CD4-positive, alpha-beta T cell treated with Interleukin-4 for 1 hour (primary cell): ENCODE data around the gene RNU1-3.
A peak's percentile ranks its signal among the peaks of the same experiment; 100 is the strongest.
"Not testable (repeated sequence)": the region's sequence is repeated elsewhere in the genome, so short reads cannot be mapped to it uniquely, and the experiment has no call there.

Experiments
- DNase-seq, 2 donors: peaks; one replicate each; pipeline ENCODE4 v3.0.0-alpha.2; 2020 to 2022

RNU1-3 gene

DNA sequence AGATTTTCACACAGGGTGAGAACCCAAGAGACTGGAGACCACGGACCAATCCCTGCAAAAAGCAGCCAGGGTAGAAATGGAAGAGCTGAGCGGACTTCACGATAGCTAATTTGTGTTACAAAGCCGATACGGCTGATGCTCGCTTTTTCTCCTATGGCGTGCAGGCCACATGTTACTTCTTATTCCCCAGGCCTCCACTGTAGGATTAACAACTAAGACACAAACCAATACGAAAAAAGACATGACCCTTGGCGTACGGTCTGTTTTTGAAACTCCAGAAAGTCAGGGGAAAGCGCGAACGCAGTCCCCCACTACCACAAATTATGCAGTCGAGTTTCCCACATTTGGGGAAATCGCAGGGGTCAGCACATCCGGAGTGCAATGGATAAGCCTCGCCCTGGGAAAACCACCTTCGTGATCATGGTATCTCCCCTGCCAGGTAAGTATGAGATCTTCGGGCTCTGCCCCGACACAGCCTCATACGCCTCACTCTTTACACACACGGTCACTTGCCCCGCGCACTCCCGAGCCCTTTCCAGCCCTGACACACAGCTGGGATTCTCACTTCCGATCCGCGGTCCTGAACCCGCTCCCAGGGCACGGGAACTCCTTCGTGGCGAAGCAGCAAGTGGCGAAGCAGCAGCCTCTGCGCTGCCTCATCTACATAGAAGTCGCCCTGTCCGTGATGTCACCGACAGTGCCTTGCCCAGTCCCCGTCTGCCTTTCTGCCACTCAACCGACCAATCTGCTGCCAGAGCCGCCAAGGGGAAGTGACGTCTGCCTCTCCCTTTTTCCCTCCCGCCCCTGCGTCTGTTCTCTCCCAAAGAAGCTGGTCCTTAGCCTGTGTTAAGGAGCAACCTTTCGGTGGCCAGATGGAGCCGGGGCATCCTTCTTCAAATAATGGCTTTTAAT is at the start of gene RNU1-3:
Gene RNU1-3, minus strand, starts transcription at position 447 of the 912 bp plus-strand sequence.
- DNase-seq: not testable (repeated sequence)

DNA sequence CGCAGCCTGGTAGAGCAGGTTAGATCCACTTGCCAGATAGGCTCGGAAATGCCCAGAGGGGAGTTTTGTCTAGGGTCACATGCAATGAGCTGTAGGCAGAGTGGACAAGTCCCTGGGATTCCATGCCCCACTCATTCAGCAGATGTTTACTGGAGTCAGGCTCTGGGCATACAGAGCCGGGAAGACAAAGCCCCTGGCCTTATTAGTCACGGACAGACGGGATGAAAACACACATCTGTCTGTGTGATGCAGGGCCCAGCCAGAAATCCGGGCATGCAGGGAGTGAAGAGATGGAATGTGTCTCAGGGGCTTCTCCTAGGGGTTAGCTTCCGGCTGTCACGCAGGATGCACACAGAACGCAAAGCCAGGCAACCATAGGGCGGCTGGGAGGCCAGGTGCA is 46.7 kb upstream of the RNU1-3 start:
- not testable (repeated sequence) for DNase-seq

DNA sequence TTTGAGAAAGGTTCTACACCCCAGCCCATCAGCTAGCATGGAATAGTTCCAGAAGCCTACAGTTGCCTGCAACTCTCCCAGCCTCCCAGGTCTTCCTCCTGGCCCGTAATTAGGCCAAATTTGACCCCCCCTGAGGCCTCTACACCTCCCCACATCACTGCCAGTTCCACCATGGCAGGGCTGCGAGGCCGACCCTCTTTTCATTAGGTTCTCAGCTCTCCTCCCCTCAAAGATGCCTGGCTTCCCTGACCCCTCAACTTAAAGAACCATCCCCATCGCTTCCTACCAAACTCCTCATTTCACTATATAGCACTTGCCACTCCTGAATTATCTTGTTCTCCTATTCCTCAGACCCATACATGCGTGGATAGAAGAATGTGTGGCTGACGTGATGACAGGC is 46.2 kb upstream of the RNU1-3 start:
- DNase-seq: not testable (repeated sequence)

DNA sequence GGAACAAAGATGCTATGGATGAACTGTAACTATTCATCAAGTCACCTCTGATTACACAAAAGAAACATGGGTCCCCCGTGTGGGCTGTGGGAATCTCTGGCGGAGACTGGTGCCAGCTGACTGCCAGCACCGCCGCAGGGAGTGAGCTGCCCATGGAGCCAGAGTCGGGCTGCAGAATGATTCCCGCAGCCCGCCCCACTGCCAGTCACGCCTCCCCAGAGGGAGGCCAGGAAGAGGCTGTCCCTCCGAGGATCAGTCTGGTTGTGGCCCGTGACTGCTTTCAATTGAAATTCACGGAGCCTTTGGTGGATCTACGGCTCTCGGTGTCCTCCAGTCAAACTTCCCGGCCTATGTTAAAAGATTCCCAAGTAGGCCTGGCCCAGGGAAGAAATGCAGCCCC is 45.8 kb upstream of the RNU1-3 start:
- not testable (repeated sequence) for DNase-seq

DNA sequence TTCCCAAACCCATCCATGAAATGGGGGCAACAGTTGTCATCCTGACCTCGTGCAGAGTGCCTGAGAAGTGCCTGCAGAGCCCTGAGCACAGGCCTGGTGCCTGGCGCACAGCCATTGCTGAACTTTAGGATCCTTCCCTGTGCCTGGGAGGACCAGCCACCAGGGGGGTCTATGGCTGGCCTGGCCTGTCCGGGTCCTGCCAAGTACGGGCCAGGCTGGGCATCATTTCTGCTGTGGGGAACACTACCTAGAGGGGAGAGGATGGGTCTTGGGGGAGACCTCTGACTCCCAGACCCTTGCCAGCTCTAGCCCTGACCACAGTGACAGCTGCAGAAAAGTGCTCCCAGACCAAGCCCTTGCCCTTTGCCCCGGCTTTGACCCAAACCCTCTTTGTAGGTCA is 45.4 kb upstream of the RNU1-3 start:
- not testable (repeated sequence) for DNase-seq

DNA sequence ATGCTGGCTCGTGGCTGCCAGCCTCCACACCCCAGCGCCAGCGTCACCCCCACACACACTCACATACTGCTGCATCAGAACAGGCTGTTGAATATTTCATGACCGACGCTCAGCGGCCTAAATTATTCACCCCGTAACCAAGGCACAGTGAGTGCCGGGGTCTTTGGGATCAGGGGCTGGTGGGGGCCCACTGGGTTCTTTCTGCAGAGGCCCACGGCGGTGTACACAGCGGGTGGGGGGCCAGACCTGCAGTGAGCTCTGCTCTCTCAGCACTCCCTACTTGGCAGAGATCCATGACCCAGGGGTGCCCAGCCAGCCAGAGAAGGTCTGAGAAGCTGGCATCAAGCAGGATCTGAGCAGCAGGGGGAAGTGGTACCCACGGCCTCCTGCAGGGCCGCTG is 43.9 kb upstream of the RNU1-3 start:
- not testable (repeated sequence) for DNase-seq

DNA sequence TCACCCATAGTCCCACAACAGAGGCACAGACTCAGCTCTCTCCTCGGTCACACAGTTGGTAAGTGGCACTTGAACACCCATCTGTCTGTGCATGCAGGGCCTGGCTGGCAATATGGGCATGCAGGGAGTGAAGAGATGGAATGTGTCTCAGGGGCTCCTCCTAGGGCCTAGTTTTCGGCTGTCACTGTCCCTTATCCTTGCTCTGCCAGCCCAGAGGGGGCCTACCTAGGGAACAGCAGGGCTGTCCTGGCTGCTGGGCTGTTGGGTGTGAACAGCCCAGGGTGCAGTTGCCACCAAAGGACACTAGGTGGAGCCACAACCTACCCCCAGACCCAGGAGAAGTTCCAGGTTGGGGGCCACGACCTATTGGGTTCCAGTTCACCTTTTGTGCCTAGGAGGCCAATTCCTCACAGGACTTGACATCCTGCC is 42.9 kb upstream of the RNU1-3 start:
- DNase-seq: peak; percentile 60 to 64

DNA sequence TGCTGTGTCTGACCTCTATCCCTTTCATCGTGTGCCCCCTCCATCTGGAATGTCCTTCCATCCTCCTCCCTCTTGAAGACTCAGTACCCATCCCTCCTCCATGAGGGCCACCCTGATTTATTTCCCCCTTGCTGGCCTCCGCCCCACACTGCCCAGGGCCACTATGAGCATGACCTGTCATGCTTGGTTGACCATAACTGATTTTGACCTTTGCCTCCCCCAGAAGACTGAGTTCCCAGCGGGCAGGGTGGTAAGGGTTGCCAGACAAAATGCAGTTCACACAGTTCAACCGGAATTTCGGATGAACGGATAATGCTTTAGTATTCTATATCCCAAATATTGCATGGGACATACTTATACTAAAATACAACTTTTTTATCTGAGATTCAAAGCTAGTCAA is 42.0 kb upstream of the RNU1-3 start:
- not testable (repeated sequence) for DNase-seq

DNA sequence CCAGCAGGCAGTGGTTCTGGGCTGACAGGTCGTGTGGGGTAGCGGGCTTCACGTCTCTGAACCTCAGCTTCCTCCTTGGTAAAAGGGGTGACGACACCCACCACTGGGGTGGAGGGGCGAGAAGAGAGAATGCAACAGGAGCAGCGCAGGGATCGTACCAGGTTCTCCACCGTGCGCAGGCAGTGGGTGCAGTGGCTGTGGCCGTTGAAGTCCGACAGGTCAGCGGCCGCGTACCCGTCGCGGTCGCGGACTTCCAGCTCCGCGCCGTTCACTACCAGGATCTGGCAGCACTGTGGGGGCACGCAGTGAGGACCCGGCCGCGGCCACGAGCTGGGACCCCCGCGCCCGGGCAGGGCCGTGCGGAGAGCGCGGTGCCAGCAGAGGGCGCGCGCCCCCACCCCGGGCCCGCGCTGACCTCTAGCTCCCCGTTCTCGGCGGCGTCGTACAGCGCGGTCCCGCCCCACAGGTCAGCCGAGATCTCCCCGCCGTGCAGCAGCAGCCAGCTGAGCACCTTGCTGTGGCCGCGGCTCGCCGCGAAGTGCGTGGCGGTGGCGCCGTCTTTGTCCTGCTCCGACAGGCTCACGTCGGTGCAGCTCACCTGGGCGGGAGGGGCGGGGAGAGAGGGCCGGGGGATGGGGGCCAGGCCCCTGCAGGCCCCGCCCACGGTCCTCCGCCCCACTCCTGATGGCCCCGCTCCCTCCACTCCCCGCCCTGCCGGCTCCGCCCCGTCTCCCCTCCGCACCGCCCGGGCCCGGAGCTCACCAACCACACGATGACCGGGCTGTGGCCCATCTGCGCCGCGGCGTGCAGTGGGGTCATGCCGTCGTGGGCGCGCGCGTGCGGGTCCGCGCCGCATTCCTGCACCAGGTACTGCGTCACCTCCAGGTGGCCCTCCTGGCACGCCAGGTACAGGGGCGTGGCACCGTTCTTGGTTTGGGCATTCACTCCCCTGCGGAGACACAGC is 40.7 kb upstream of the RNU1-3 start:
- peak in 1 of 2 donors; percentile 13 for DNase-seq

DNA sequence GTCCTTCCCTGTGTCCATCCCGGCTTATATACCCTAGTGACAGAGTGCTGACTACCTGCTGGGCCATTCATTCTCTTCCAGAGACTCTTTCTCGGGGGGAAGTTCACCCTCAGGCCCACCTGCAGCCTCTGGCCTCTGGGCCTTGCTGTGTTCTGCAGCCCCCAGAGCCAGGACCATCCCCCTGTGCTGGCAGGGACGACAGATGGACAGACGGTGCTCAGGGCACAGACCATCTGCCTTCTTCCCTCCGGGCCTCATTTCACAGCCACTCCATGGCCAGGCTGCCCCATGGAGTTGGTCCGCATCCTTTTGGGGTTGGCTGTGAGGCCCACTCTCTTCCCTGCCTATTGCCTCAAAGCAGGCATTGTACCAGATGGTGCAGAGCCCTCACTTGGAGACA is 39.6 kb upstream of the RNU1-3 start:
- not testable (repeated sequence) for DNase-seq

DNA sequence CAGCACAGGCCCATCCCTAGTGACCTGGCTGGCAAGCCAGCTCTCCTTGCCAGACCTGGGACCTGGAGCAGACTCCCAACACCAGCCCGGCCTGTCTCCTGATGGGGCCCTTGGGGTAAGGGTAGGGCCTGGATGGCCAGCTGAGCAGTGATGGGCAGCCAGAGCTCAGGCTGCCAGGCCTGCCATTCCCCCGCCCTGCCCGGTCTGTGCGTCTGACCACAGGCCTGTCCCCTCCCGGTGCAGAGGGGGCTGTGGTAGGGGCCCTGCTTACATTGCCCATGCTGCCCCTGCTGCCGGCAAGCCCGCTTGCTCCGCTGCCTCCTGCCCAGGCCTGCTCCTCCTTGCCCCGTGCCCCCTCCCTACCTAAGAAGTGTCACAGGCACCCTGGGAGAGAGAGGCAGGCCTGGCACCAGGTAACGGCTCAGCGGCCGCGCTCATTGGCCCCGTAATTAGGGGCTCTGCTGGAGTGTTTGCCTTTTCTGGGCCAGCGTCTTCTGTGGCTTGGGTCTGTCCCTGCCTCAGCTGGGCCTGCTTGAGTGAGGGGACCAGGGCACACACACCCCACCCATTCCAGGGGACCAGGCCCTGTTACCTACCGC is 37.9 kb upstream of the RNU1-3 start:
- not testable (repeated sequence) for DNase-seq

DNA sequence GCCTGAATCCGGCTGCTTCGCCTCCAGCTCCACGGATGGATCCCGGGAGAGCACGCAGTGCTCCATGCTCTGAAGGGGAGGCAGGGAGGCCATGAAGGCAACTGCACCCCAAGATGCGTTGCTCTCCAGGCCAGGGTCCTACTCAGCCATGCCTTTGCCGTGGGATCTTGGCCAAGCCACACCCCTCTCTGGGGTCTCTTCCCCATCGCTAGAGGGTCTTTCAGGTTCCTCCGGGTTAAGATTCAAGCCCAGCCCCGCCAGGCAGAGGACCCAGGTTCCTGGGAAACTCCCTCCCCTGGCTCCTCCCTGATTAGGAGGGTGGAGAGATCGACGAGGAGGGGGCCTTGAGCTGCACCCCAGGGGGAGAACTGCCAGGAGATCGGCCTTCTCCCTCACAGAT is 37.3 kb upstream of the RNU1-3 start:
- DNase-seq: not testable (repeated sequence)

DNA sequence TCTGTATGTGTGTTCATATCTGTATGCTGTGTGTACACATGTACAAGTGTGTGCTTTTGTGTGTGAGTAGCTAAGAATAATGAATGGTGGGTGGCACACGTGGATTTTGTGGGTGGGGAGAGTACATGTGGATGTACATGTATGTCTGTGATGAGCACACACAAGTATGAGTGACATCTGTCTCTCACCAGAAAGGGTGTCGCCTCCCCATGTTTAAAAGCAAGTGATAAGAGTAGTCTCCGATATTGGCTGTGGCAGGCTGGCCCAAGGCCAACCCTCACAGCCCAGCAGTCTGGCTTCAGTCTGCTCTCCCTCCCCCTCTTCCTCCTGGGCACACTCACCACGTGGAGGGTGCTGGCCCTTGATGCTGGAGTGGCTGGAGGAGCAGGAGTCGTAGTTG is 36.9 kb upstream of the RNU1-3 start:
- DNase-seq: not testable (repeated sequence)

DNA sequence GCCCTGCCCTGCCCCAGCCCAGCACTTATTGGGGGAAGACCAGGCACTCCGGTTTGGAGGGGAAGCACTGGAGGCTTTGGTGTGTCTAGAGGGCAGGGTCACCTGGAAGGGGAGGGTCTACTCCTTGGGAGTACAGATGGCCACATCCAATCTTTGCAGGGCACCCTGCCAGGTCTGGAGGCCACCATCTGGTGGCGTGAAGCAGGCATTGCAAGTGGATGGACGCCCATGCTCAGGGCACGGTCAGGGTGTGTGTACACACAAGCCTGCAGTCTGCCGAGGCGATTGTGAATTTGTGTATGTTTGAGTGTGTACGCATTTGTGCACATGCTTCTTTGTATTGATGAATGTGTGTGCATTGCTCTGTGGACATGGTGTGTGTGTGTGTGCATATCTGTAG is 36.4 kb upstream of the RNU1-3 start:
- DNase-seq: not testable (repeated sequence)

DNA sequence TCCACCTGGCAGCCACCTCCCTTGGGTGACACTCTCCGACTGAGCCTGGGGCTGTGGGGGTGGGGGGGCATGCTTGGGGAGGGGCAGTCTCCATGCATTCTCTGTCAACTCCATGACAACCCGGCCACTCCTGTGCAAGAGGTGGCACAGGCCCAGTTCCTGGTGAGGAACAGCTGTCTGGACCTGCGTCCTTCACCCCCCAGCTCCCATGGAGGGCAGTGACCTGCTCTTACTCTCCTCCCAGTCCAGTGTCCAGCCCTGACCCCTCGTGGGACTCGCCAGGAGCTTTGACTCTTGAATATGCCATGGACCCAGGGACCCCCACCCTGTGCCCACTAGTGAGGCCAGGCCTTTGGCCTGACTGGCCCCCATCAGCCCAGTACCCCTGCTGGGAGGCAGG is 35.5 kb upstream of the RNU1-3 start:
- not testable (repeated sequence) for DNase-seq

DNA sequence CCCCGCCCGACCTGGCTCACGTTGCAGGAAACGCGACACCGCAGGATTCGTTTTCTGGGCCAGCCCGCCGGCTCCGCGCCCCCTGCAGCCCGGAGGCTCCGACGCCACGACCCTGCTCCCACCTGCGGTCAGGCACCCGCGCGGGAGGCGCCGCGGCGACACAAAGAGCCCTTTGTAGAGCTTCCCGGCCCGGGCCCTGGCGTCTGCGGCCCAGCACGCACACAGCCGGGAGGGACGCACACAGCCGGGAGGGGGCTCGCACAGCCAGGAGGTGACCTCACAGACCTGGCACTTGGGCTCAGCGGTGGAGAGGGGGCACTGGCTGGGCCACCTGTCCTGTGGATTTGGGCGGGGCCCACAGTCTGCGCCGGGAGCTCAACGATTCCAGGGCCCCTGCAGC is 34.4 kb upstream of the RNU1-3 start:
- DNase-seq: not testable (repeated sequence)

DNA sequence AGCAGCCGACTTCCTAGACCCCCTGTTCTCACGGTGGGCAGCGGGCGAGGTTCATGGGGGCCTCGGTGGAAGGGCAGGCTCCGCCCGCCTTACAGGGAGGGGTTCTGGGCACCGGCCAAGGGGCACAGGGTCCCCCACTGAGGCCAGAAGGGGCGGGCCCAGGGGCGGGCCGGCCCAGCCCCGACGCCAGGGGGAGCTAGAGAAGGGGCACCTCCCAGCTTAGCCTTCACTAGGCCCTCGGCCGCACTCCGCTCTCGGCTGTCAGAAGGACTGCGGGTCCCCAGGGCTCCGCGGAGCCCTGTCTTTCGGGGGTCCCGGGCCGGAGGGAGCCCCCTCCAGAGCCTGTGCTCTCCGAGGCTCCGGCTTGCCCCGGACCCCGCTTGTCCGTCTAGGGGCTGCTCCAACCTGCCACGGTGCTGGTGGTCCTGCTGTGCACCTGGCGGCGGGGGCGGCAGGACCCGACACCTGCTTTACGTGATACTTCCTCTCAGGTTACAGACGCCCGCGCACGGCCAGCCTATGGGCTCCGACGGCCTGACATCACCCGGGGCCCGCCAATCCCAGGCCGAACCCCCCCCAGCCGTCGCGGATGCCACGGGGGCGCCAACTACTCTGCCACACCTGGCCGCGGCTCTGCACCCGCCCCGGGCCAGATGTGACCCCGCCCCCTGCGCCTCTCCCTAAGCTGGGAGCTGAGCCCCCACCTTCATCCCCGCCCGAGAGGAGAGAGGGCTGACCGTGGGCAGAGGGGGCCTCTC is 33.6 kb upstream of the RNU1-3 start:
- not testable (repeated sequence) for DNase-seq

DNA sequence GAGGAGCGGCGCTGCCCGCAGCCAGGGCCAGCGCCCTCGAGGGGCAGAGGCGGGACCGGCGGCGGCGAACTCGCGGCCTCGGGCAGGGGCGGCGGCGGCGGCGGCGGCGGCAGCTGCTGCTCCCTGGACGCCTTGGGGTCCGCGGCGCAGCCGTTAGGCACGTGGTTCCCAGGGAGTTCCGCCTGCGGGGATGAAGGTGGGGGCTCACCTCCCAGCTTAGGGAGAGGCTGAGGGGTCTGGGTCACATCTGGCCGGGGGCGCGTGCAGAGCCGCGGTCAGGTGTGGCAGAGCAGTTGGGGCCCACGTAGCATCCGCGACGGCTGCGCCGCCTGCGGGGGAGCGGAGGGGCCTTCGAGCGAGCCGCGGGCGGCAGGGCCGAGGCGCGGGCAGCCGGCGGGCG is 32.7 kb upstream of the RNU1-3 start:
- not testable (repeated sequence) for DNase-seq

DNA sequence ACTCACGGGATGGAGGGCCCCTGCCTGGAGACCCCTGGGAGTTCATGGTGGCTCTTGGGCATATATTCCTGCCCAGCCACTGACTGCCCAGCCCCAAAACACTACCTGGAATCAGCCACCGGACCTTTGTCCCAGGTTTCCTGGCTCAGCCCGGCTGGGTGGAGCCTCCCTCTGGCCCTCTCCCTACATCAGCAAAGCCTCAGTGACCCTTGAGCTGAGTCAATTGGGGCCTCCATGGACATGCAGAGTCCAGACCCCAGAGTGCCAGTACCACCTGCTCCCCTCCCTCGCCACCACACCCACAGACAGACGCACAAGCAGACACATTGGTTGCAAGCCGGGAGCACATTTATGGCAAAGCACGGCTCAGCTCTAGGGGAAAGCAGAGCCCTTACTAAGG is 30.4 kb upstream of the RNU1-3 start:
- not testable (repeated sequence) for DNase-seq

DNA sequence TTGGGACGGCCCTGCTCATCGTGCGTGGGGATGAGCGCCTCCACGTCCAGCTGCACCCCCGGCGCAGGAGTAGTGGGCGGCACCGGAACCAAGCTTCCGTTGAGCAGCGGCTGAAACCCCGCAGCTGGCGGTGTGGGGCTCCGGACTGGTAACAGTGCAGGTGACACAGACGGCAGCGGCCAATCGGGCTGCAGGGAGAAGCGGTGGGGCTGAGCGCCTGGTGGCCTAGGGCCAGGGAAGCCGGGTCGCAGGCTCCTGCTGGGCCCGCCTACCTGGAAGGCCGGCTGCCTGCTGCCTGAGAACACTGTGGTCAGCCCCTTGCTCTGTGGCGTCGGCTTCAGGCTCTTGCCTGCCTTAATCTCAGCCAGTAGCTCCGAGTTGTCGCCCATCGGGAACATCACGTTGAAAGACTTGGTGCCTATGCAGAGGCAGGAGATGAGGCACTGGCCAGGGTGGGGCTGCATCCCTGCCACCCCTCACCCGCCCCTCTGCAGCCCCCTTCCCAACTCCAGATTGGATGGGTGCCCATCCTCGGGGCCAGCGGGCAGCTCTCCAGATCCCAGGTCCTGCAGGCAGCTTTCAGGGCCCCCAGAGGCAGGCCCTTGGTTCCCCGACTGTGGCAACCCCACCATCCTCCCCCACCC is 29.9 kb upstream of the RNU1-3 start:
- DNase-seq: not testable (repeated sequence)

DNA sequence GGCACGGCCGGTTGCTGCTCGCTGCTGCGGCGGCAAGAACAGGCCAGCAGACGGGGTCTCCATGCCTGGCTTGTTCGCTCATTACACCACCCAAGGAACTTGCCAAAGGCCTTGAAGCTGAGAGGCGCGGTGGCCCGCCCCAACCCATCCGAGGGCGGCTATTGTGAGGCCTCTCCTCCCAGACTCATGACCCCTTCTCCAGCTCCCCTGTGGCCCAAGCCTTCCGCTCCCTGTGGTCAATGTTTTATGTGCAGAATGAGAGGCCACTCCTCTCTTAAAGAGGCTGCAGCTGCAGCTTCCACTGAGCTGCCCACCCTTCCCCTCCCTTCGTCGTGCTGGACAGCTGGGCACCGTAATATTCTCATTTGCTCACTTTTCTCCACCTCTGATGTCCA is 27.6 kb upstream of the RNU1-3 start:
- DNase-seq: not testable (repeated sequence)
